ENCODE measurements around the gene EBP. TPM values are rescaled to one million over a fixed set of nuclear protein-coding genes. Genes with fewer than 3 reads are reported as not detected.
A peak's percentile ranks its signal among the peaks of the same experiment; 100 is the strongest.

Gene EBP
- total RNA-seq, 1 experiment from 2014 or later, result 141 TPM

GRCh38 chrX:48472851-48473703 is 48.5 kb upstream of the EBP start:
- Histone ChIP-seq H3K27me3 (replicated peaks; ENCODE audit: control insufficient read depth, insufficient read depth, low read length) (no peaks in the 10 kb centered on the region), H3K36me3 (ENCODE audit: control insufficient read depth, insufficient read depth, low read length) (no peaks in the 10 kb centered on the region), H3K4me1 (peaks cover 7% of the 10 kb centered on the region), H3K9me3 (no peaks in the 10 kb centered on the region), H3K4me3 (ENCODE audit: low read depth, low read length) (no peak overlapping the region)
- Mint-ChIP-seq H3K36me3 (ENCODE audit: insufficient read depth, unreplicated experiment) (peaks cover 10% of the 10 kb centered on the region), H3K4me3 (ENCODE audit: unreplicated experiment) (no peak overlapping the region), H3K4me1 (ENCODE audit: low read depth, unreplicated experiment) (peaks cover 34% of the 10 kb centered on the region), H3K9me3 (ENCODE audit: unreplicated experiment) (no peaks in the 10 kb centered on the region), H3K27me3 (ENCODE audit: insufficient read depth, unreplicated experiment) (no peaks in the 10 kb centered on the region), H3K27ac (ENCODE audit: unreplicated experiment) (no peak overlapping the region)
- TF ChIP-seq CTCF (IDR thresholded peaks at IDR 0.05; ENCODE audit: insufficient read depth in 1 of 2, low read depth in 1 of 2, low read length in 1 of 2, severe bottlenecking in 1 of 2, unreplicated experiment in 1 of 2), result no peak
- intact Hi-C loops (cut with micrococcal nuclease; ENCODE audit: unreplicated experiment), result no loop called here
- ChIA-PET CTCF (interaction anchor here (1.8 kb wide), 1 partner anchor 67 kb away, joined by 10 read pairs; the partner anchor contains the start of gene TBC1D25), POLR2A (no interaction called here)
- DNase-seq, result no peak
- no TSS peak for BruUV-seq (replicated peaks)

DNA sequence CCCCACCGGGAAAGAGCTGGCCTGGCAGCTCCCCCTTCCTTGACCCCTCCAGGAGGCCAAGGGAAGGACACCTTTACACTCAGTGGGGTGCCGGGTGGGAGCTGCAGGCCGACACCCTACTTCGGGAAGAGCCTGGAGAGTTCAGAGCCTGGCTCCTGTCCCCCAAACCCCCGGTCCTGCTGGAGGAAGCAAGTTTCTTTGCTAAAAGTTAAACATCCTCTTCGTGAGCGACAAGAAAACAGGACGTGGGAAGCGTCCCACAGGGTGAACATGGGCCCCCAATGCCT is 48.0 kb upstream of the EBP start:
- peaks cover 10% of the 10 kb centered on the region for H3K36me3 Mint-ChIP-seq (ENCODE audit: insufficient read depth, unreplicated experiment)
- Histone ChIP-seq H3K9me3 (no peaks in the 10 kb centered on the region), H3K27me3 (replicated peaks; ENCODE audit: control insufficient read depth, insufficient read depth, low read length) (no peaks in the 10 kb centered on the region), H3K36me3 (ENCODE audit: control insufficient read depth, insufficient read depth, low read length) (no peaks in the 10 kb centered on the region), H3K4me3 (ENCODE audit: low read depth, low read length) (no peak overlapping the region), H3K4me1 (peaks cover 7% of the 10 kb centered on the region)
- H3K27ac Mint-ChIP-seq (ENCODE audit: unreplicated experiment), result no peak overlapping the region
- BruUV-seq (replicated peaks), result no TSS peak
- intact Hi-C loops (cut with micrococcal nuclease; ENCODE audit: unreplicated experiment), result no loop called here
- no peak overlapping the region for H3K4me3 Mint-ChIP-seq (ENCODE audit: unreplicated experiment)
- CTCF ChIA-PET, result interaction anchor here (1.8 kb wide), 1 partner anchor 66 kb away, joined by 10 read pairs; the partner anchor contains the start of gene TBC1D25
- no peaks in the 10 kb centered on the region for H3K27me3 Mint-ChIP-seq (ENCODE audit: insufficient read depth, unreplicated experiment)
- no peaks in the 10 kb centered on the region for H3K9me3 Mint-ChIP-seq (ENCODE audit: unreplicated experiment)
- no peak for DNase-seq
- peaks cover 34% of the 10 kb centered on the region for H3K4me1 Mint-ChIP-seq (ENCODE audit: low read depth, unreplicated experiment)
- POLR2A ChIA-PET, result no interaction called here
- TF ChIP-seq CTCF (IDR thresholded peaks at IDR 0.05; ENCODE audit: insufficient read depth in 1 of 2, low read depth in 1 of 2, low read length in 1 of 2, severe bottlenecking in 1 of 2, unreplicated experiment in 1 of 2), result no peak

GRCh38 chrX:48474127-48474526 is 47.5 kb upstream of the EBP start:
- POLR2A ChIA-PET, result no interaction called here
- Histone ChIP-seq H3K4me3 (ENCODE audit: low read depth, low read length) (no peak overlapping the region), H3K27me3 (replicated peaks; ENCODE audit: control insufficient read depth, insufficient read depth, low read length) (no peaks in the 10 kb centered on the region), H3K9me3 (no peaks in the 10 kb centered on the region), H3K4me1 (peaks cover 7% of the 10 kb centered on the region), H3K36me3 (ENCODE audit: control insufficient read depth, insufficient read depth, low read length) (no peaks in the 10 kb centered on the region)
- H3K4me3 Mint-ChIP-seq (ENCODE audit: unreplicated experiment), result no peak overlapping the region
- no peaks in the 10 kb centered on the region for H3K9me3 Mint-ChIP-seq (ENCODE audit: unreplicated experiment)
- DNase-seq, result peak in 1 of 2 experiments; percentile 22
- H3K27me3 Mint-ChIP-seq (ENCODE audit: insufficient read depth, unreplicated experiment), result no peaks in the 10 kb centered on the region
- intact Hi-C loops (cut with micrococcal nuclease; ENCODE audit: unreplicated experiment), result loop anchor here (1.0 kb wide), 1 partner anchor 37 kb away; no protein-coding TSS in a partner anchor
- no peak overlapping the region for H3K27ac Mint-ChIP-seq (ENCODE audit: unreplicated experiment)
- H3K4me1 Mint-ChIP-seq (ENCODE audit: low read depth, unreplicated experiment), result peaks cover 34% of the 10 kb centered on the region
- TF ChIP-seq CTCF (IDR thresholded peaks at IDR 0.05; ENCODE audit: insufficient read depth in 1 of 2, low read depth in 1 of 2, low read length in 1 of 2, severe bottlenecking in 1 of 2, unreplicated experiment in 1 of 2), result peak in 1 of 2 experiments; percentile 26
- CTCF ChIA-PET, result interaction anchor here (0.8 to 1.8 kb wide), 2 partner anchors 20 to 66 kb away, joined by 3 to 10 read pairs; partner anchors contain the start of gene TBC1D25
- no TSS peak for BruUV-seq (replicated peaks)
- H3K36me3 Mint-ChIP-seq (ENCODE audit: insufficient read depth, unreplicated experiment), result peaks cover 10% of the 10 kb centered on the region

Measured in Caco-2 (cell line).